ENCODE results near the gene ZNF138.

GRCh38 chr7:64794171-64794844 is at the start of gene ZNF138:
- TF ChIP-seq CHD2 (IDR thresholded peaks at IDR 0.05; ENCODE audit: low read length) (peak; percentile 78), EP300 (IDR thresholded peaks at IDR 0.05; ENCODE audit: borderline replicate concordance in 1 of 2, low read depth in 2 of 2, low read length in 2 of 2) (no peak), CTCF (IDR thresholded peaks at IDR 0.05; ENCODE audit: control extremely low read depth in 1 of 3, insufficient read depth in 1 of 3, low read depth in 1 of 3, low read length in 3 of 3) (no peak), MAX (IDR thresholded peaks at IDR 0.05) (peak; percentile 41), SP2 (IDR thresholded peaks at IDR 0.05; ENCODE audit: low read length) (peak; percentile 46), ZNF274 (IDR thresholded peaks at IDR 0.05; ENCODE audit: borderline replicate concordance, extremely low read depth, low read length) (no peak), TEAD4 (IDR thresholded peaks at IDR 0.05; ENCODE audit: low read depth, low read length) (no peak), BRCA1 (IDR thresholded peaks at IDR 0.05; ENCODE audit: low read depth, low read length) (no peak), TCF12 (IDR thresholded peaks at IDR 0.05; ENCODE audit: low read depth, low read length) (no peak), POLR2A (IDR thresholded peaks at IDR 0.05; ENCODE audit: control extremely low read depth in 1 of 2, low read depth in 2 of 2, low read length in 2 of 2) (peak; percentile 72 to 93), POLR2AphosphoS5 (IDR thresholded peaks at IDR 0.05; ENCODE audit: low read depth, low read length) (peak; percentile 84)
